HG03354 (cell line): Measurements from ENCODE around the gene PRKCB.

Source experiments
- ATAC-seq: cut with Tn5 transposase; IDR thresholded peaks from one replicate; pipeline ENCODE4 v1.9.1; 2021; ENCODE audit warnings: mild to moderate bottlenecking; ENCODE audit not compliant: unreplicated experiment, poor library complexity, severe bottlenecking

Gene PRKCB

DNA sequence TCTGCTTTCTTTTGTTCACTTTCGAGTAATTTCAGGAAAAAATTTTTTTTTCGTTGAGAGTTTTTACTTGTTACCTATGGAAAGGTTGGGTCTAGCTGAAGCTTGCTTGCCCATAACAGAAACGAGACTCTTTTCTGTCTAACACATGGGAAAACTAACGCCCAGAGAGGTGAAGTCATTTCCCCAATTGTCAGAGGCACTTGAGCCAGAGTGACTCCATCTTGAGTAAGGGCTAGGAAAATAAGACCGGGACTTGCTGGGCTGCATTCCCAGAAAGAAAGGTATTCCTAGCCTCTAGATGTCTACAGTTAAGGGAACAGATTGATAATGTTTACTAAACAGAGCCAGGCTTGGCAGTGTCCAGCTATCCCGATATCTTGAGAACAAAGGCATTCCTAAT is 26.8 kb downstream of the PRKCB start:
- ATAC-seq = no peak

- peak; percentile 85 for ATAC-seq
Measured at GRCh38 chr16:23863511-23864422, 28.0 kb downstream of the PRKCB start.

DNA sequence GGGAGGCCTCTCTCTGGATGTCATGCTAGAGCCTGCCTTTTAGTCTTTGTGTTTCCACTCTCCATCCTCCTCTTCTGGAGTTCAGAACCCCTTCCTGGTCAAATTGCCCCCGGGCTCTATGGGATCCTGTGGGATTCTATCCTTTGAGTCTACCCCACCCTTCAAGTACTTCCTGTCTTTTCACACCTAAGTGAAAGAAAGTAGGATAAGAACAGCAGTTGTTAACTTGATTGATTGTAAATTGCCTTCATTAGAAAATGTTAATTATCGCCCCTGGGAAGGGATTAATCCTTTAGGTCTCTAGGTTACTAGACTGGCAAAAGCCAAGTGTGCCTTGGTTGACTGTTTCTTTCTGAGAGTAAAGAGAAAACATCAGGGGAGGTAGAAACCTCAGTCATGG is 30.1 kb downstream of the PRKCB start:
- no peak for ATAC-seq

GRCh38 chr16:23866621-23867020 is 30.8 kb downstream of the PRKCB start:
- no peak for ATAC-seq

GRCh38 chr16:23867566-23867965 is 31.8 kb downstream of the PRKCB start:
- no peak for ATAC-seq

- ATAC-seq = no peak
Measured at GRCh38 chr16:23868136-23868535, 32.4 kb downstream of the PRKCB start.

DNA sequence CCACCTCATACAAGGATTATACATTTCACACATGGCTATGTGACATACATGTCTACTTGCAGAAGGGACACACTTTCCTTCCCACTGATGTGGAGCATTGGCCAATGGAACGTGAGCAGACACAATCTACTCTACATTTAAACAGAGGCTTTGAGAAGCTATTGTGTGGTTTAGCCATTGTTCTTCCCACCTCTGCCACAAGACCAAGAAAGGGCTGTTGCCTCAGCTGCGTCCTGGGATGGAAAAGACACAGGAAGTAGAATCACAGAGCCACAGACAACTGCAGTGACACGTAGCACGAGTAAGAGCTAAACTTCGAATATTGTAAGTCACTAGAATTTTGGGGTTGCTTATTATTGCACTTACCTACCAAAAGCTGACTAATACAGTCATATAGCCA is 33.3 kb downstream of the PRKCB start:
- no peak for ATAC-seq

GRCh38 chr16:23871924-23872323 is 36.1 kb downstream of the PRKCB start:
- ATAC-seq = no peak

- ATAC-seq = no peak
Measured at GRCh38 chr16:23874613-23875294, 39.0 kb downstream of the PRKCB start.

- no peak for ATAC-seq
Measured at GRCh38 chr16:23876256-23876896, 40.6 kb downstream of the PRKCB start.

DNA sequence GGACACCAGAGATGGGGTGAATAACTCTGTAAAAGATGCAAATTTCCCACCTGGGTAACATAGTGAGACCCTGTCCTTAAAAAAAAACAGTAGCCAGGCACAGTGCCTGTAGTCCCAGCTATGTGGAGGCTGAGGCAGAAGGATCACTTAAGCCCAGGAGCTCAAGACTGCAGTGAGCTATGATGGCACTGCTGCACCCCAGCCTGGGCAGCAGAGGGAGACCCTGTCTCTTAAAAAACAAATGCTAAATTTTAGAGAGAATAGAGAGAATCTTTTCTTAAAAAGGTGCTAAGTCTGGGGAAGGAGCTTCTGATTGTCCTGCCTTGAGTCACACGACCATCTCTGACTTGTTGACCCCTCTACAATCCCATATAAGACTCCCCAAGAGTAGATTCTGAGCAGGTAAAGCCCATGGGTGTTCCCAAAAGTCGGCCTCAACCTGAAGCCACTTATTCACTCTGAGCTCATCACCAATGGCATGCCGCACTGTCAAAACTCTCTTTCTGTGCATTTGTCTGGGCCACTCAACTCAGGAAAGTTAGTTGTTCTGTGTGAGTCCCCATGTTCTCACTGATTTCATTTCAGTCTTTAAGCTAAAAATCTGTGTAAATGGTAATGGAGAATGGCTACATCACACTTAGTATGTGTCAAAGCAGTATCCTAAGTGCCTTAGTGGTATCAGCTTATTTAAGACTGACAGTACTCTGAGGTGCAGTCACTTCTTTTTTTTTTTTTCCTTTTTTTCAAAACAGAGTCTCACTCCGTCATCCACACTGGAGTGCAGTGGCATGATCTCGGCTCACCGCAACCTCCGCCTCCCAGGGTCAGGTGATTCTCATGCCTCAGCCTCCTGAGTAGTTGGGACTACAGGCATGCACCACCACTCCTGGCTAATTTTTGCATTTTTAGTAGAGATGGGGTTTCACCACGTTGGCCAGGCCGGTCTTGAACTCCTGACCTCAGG is 41.6 kb downstream of the PRKCB start:
- ATAC-seq = no peak

DNA sequence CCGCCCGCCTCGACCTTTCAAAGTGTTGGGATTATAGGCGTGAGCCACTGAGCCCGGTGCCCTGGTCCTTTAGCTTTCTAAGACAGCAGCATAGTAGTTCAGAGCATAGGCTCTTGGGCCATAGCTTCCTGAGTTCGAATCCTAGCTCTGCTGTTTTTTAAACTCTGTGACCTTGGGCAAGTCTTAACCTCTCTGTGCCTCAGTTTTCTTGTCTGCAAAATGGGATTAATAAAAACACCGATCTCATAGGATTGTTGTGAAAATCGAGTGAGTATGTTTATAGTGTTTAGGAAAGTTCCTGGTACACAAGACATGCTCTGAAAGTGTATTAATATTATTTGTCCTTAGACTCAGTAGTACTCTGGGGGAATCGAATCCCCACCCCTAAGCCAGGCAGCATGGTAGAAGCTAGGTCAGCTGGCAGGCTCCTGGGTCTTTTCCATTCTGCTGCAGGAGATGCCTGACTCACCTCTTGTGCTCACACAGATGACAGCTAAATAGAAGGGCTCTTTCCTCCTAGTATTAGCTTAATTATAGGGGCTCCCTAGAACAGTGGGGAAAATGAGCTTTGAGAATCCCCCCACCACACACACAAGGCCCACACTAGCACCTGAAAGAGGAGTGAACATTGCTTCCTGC is 44.1 kb downstream of the PRKCB start:
- no peak for ATAC-seq

DNA sequence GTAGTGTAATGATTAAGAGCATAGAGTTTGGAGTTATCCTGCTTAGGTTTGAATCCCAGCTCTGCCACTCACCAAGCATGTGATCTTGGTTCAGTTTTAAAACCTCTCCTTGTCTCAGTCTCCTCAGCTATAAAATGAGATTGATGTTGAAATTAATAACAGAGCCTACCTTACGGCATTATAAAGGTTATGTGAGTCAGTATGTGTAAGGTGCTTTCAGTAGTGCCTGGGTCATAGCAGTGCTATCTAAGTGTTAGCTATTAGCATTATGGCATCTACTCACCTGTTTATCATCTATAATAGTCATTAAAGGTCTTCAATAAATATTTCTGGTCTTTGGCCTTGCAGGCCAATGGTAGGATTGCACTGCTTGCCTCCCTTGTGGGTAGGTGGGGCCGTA is 53.4 kb downstream of the PRKCB start:
- no peak for ATAC-seq

- no peak for ATAC-seq
Measured at GRCh38 chr16:23893986-23894385, 58.2 kb downstream of the PRKCB start.

GRCh38 chr16:23895052-23895451 is 59.3 kb downstream of the PRKCB start:
- no peak for ATAC-seq

DNA sequence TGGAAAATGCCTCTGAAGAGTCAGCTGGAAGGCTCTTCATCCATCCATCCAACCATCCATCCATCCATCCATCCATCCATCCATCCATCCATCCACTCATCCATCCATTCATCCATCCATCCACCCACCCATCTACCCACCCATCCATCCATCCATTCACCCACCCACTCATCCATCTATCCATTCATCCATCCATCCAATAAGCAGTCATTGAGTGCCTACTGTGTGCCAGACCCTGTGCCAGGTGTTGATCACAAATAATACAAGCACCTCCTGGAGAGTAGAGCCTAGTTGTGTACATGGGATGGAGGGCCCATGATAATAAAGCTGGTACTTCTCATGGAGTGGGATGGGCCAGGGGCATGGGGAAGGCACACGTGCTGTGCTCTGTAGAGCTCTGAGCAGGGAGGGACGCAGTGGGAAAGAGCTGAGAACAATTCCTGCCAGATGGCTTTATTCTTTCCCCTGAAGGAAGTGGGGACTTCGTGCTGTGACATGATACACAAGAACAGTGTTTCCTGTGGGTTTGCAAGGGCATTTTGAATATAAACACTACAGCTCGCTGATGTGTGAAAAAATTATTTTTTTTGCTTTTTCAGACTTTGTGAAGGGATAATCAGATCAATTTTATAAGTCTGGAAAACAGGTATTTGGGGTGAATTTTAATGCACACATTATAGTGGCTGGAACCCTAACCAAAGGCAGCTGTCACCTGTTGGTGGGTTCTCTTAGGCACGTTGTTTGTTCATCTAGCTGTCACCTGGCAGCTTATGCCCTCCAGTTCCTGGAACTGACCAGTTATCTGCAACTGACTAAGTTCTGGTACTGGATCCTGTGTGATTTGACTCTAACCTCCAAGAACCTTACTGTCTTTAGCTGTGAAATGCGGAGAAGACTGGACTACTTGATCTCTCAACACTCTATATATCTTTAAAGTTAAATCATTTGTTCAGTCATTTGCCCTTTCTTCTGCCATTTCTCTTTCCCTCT is 61.3 kb downstream of the PRKCB start:
- no peak for ATAC-seq

- no peak for ATAC-seq
Measured at GRCh38 chr16:23898682-23899430, 63.1 kb downstream of the PRKCB start.
